NCI-H82 (cell line): ENCODE measurements around the gene DLL4.
"Not testable (repeated sequence)": the region's sequence is repeated elsewhere in the genome, so short reads cannot be mapped to it uniquely, and the experiment has no call there.

Source experiments
- DNase-seq: peaks from one replicate; lab custom pipeline; 2025; lab: John Stamatoyannopoulos, UW

The DLL4 gene

DNA sequence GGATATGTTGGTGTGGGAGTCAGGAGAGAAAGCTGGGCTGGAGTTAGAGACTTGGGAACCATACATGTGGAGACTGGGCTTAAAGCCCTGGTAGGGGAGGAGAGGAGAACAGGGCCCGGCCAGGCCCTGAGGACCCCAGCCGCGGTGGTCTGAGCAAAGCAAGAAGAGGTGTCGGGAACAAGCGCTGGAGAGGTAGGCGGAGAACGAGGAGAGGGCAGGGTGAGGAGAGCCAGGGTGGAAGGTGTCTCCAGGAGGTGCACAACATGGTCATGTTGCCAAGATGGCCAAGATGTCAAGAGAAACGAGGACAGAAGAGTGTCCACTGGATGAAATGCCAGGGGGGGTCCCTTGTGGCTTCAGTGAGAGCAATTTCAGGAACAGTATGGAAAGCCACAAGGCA, 29.6 kb downstream of the DLL4 start:
- no peak for DNase-seq

DNA sequence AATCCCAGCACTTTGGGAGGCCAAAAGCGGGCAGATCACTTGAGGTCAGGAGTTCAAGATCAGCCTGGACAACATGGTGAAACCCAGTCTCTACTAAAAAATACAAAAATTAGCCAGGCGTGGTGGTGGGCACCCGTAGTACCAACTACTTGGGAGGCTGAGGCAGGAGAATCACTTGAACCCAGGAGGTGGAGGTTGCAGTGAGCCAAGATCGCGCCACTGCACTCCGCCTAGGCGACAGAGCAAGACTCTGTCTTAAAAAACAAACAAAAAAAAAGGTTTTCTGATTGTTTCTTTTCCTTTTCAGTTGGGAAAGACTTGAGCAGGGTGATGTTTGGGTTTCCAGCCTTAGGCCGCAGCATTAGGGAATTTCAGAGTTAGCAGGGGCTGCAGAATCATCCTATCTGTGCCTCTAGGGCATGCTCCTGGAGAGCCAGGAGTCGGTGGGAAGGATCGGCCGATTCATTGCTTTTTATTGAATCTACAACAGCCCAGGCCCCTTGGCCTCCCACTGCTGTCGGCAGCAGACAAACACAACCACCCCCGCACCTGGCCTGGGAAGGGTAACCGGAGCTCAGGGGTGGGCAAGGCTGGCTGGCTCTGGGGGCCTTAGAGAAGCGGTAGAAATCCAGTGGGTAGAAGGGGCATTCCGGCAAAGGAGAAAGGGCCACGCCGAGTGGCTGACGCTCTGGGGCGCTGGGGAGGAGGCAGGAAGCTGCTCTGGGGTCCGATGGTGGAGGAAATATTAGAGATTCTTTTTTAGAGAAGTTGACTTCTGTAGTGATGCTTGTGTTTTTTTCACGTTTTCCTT, 30.4 kb downstream of the DLL4 start:
- DNase-seq, result no peak

DNA sequence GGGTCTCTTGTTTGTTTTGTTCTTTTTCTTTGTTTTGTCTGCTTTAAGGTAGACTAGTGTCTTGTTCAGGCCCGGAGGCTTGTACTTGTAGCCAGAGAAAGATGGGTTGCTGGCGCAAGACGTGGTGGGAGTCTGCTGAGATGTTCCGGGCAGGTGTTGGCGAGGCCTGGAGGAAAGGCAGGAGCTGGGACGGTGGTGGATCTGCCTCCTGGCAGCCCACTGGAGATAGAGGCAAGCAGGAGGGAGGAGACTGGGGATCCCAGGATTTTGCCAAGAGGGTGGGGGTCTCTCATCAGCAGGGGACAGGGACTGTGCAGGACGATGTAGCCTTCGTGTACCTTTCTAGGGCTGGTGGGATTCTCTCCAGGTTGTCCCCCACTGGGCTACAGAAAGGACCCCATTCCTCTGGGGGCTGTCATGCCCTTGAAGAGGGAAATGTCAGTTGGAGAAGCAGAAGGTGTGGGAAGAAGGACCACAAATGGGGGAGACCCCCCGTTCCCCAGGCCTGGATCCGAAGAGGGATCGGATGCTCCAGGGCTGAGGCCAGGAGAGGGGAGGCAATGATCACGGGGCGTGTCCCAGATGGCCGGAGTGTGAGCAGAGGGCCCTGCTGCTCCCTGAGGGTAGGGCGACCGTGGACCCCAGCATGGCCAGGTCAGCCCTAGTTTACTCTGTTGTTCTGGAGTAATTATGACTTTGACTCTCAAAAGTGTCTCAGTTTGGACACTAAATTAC, 31.2 kb downstream of the DLL4 start:
- DNase-seq, result no peak

GRCh38 chr15:40960925-40961324, 31.8 kb downstream of the DLL4 start:
- DNase-seq, result no peak

- DNase-seq, result not testable (repeated sequence)
Measured at GRCh38 chr15:40961740-40962139, 32.6 kb downstream of the DLL4 start.

DNA sequence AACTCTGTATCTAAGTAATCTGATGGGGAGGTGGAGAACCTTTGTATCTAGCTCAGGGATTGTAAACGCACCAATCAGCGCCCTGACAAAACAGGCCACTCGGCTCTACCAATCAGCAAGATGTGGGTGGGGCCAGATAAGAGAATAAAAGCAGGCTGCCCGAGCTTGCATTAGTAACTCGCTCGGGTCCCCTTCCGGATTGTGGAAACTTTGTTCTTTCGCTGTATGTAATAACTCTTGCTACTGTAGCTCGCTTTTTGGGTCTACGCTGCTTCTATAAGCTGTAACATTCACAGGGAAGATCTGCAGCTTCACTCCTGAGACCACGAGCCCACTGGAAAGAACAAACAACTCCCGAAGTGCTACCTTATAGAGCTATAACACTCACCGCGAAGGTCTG, 33.2 kb downstream of the DLL4 start:
- DNase-seq, result not testable (repeated sequence)

DNA sequence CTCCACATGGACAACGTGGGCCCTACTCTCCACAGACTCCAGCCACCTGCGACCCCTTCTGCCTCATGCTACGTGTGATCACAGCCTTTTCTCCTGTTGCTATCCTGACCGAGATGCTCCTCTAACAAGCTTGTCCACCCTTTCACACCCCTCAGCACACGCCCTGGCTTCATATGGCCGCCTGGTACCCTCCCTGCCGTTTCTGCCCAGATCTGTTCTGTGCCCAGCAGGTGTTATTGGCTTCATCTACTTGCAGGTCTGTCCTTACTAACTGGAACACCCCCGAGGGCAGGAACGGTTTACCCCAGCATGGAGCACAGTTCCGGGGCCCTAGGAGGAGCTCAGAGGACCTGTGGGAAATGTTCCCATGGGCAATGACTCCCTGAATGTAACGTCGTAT, 34.1 kb downstream of the DLL4 start:
- DNase-seq, result no peak

DNA sequence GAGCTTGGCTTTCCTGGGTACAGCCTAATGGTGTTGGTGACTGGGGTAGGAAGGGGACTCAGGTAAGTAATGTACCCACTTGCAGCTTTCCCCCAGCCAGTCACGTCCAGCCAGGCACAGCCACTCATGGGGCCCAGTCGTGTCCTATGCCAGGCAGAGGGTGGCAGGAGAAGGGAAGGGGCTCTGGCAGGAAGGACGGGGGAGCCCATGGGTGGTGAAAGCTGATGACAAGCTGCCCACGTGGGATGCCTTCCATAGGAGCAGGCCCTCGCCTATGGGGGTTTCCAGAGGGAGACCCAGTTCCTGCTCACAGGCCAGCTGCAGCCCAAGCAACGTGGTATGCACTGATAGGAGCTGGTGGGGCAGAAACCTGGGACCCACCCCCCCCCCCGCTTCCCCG, 34.9 kb downstream of the DLL4 start:
- DNase-seq, result no peak

DNA sequence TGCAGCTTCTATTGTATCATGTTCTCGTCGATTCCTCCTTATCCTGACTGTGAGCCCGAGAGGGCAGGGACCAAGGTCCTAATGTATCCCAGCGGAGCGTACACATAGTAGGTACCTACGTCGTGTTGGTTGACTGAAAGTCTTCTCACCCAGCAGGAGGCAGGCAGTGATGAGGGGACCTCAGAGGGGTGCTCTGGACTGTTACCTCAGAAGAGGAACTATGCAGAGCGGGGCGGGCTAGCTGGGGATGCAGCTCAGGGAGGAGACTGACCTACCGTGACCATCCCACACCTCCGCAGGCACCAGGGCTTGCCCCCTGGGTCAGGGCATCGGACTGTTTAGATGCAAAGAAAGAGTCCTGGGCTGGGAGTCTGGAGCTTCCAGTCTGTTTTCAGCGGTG, 35.5 kb downstream of the DLL4 start:
- DNase-seq, result no peak

- no peak for DNase-seq
Measured at GRCh38 chr15:40968290-40969085, 39.3 kb downstream of the DLL4 start.

DNA sequence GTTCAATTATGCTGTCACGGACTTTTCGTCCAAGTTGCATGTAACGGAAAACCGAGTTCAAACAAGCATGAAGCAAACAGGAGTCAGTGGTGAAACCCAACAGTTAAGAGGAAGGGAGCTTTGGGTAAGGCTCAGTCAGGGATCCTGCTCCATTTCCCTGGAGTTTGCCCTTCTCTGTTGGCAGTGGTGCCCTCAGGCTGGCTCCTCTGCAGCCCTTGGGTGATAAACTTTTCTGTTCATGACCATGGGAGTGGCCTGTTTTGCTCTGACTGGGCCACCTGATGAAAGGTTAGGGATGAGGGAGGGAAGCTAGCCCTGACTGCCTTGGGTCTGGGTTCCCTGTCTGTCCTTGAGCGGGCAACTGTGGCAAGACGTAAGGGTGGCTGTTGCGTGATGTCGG, 40.2 kb downstream of the DLL4 start:
- no peak for DNase-seq

DNA sequence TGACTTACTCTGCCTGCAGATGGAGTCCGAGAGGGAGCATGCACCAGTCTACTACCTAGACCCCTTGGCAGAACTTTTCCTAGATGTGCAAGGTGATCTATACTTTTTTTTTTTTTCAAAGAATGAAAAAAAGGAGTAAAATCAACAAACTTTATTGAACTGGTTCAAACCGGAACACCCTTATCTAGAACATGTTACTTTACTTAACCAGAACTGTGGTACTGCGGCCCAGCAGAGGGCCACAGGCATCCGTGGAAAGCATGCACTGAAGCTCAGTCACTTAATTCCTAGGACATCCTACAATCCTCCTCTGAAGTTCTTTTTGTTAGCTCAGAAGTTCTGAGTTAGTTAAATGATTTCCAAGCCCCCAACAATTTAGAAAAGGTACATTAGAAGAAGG, 45.7 kb downstream of the DLL4 start:
- no peak for DNase-seq

DNA sequence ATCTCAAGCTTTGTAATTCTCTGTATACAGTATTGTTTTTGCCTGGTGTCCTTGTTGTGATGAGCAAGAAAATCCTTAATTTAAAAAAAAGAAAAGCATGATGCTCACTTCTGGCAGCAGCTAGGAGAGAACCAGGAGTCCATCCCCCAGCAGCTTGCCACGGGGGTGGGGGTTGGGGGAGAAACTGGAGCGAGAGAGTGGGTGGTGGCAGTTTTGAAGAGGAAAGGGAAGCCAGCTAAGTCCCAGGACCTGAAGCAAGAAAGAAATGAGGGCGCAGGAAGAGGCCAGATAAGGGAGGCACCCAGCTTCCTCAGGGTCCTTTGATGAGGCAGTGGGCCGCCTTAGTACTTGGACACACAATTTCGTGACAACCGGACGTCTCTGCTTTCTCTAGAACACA, 47.7 kb downstream of the DLL4 start:
- no peak for DNase-seq

GRCh38 chr15:40978141-40978540, 49.0 kb downstream of the DLL4 start:
- no peak for DNase-seq

DNA sequence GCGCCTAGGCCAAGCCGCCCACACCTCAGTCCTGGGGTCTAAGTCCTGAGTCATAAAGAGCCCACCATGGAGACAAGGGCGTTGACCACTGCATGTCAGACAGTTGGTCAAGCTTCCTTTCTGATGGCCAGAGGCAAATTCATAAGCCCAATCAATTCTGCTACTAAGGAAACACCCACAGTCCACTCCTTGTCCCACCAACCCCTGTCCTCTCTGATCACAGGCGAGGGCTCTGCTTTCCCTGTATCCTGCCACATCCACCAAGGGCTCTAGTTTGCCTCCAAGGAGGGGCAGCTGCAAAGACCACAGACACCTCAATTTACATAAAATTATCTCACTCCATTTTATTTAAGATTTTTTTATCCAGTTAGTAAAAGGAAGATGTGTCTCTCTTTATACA, 49.4 kb downstream of the DLL4 start:
- DNase-seq, result no peak

DNA sequence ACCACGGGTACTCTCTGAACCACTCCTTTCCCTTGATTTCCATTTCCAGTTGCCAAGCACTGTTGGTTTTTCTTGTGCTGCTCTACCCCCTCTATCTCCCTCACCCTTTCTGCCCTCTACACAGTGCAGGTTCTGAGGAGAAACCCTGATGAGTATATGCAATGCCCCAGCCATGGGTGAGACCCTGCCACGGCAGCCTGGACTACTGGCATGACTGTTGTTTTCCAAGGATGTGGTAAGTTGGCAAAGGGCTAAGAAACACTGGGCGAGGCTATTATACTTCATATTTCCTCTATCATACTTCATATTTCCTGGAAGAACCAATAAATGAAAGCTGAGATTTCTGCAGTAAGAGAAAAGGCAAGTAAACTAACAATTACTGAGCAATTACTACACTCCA, 52.0 kb downstream of the DLL4 start:
- no peak for DNase-seq

DNA sequence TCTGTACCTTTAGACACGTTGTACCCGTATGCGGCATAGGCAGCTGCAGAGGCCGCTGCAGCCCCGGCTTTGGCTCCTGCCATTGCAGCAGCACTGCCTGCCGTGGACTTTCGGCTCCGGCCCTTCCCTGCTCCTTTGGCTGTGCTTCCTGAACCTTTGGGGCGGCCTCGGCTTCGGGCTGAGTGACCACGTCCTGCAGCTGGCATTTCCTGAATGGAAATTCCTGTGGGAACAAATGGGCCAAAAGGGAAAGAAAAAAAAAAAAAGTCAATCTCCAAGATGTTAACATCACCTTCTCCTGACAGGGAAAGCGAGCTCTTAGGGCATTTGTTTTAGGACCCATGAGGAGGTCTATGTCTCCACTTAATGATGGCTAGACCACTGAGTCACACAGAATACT, 53.7 kb downstream of the DLL4 start:
- DNase-seq, result no peak

GRCh38 chr15:40984406-40984805, 55.3 kb downstream of the DLL4 start:
- no peak for DNase-seq

DNA sequence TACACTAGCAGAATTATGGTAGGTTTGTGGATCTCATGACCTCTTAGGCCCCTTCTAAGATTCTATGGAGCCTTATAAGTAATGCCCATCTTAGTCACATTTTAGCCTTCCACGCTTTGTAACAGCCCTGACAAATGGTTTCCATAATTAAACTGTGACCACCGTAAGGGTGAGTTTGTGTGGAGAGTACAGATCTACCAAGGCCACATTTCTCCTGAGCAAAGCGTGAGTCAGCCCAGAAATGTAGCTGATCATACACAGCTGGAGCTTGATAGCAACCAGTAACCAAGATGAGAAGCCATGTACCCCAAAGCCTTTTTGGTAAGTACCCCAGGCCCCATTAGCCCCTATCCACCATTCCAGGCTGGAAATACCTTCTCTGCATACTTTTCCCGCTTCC, 55.8 kb downstream of the DLL4 start:
- no peak for DNase-seq

DNA sequence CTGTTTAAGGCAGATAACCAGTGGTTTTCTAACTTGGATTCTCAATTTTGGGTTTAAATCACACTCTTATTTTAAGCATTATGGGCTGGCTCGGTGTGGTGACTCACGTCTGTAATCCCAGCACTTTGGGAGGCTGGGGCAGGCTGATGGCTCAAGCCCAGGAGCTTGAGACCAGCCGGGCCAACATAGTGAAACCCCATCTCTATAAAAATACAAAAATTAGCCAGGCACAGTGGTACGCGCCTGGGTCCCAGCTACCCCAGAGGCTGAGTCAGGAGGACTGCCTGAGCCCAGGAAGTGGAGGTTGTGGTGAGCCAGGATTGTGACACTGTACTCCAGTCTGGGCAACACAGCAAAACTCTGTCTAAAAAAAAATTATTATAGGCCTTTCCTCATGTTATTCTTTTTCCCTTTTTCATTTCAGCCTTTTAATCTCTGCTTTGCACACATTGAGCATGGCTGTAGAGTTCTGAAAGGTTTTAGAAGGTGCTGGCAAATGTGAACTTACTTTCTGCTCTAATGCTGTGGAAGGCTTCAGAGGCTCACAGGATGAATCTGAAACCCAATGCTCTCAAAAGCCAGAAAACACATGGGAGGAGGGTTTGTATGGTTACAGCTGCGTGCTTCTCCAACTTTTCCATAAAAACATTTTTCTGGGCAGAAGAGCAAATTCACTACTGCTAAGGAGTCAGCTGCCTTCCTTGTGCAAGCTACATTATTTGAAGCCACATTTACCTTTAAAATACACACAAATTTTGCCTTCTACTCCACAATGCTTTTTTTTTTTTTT, 56.6 kb downstream of the DLL4 start:
- DNase-seq, result no peak

DNA sequence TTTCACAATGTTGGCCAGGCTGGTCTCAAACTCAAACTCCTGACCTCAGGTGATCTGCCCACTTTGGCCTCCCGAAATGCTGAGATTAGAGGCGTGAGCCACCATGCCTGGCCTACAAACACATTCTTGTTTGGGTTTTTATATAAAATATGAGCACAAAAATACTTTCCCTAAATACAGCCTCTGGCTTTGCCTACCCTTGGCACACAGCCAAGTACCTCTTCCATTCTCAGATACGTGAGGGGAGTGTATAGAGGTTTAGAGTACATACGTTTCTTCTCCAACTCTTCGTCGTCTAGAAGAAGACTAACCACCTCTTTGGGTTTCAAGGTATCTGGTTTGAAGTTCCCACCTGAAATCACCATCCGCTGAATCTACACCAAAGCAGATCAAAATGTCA, 57.7 kb downstream of the DLL4 start:
- no peak for DNase-seq

DNA sequence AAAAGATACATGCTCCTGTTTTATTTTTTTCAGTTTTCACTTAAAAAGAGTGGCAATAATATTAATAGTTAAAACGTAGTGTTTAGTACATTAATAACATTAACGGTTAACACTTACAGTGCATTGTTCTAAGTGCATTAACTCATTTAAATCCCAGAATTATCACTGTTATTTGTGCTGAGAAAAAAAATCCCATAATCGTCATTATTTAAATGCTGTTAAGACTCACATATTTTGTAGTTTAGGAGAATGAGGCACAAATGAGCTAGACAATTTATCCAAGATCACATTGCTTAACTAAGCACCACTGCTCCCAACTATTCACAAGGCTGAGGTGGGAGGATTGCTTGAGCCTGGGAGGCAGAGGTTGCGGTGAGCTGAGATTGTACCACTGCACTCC, 59.0 kb downstream of the DLL4 start:
- no peak for DNase-seq
